ENCODE measurements around the gene PURB. TPM values are rescaled to one million over a fixed set of nuclear protein-coding genes. Genes with fewer than 3 reads are reported as not detected.

PURB gene
- total and polyA plus RNA-seq, 9 of the 15 experiments (the other 6 are each of a cell fraction or from before 2014, with no cell fraction given): 1.6 to 14.1 (median 8.8) TPM

DNA sequence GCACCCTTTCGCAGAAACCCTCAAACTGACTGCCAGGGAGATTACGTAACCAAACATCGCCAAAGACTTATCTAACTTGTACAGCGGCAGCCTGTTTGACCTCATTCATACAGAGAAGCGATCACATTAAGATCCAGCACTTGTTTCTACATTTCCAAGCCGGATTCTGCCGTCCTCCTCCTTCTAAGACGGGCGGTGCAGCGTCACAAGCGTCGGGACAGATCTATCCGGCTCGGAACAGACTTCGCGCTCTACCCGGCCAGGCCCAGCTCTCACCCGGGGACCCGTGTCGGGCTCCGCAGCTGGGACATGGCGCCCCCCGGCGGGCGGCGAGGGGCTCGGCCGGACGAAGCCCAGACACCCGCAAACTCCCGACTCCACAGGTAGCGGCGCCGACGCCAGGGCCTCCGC lies 37.8 kb downstream of the PURB start (continued):
- TF ChIP-seq, protein P1, sequence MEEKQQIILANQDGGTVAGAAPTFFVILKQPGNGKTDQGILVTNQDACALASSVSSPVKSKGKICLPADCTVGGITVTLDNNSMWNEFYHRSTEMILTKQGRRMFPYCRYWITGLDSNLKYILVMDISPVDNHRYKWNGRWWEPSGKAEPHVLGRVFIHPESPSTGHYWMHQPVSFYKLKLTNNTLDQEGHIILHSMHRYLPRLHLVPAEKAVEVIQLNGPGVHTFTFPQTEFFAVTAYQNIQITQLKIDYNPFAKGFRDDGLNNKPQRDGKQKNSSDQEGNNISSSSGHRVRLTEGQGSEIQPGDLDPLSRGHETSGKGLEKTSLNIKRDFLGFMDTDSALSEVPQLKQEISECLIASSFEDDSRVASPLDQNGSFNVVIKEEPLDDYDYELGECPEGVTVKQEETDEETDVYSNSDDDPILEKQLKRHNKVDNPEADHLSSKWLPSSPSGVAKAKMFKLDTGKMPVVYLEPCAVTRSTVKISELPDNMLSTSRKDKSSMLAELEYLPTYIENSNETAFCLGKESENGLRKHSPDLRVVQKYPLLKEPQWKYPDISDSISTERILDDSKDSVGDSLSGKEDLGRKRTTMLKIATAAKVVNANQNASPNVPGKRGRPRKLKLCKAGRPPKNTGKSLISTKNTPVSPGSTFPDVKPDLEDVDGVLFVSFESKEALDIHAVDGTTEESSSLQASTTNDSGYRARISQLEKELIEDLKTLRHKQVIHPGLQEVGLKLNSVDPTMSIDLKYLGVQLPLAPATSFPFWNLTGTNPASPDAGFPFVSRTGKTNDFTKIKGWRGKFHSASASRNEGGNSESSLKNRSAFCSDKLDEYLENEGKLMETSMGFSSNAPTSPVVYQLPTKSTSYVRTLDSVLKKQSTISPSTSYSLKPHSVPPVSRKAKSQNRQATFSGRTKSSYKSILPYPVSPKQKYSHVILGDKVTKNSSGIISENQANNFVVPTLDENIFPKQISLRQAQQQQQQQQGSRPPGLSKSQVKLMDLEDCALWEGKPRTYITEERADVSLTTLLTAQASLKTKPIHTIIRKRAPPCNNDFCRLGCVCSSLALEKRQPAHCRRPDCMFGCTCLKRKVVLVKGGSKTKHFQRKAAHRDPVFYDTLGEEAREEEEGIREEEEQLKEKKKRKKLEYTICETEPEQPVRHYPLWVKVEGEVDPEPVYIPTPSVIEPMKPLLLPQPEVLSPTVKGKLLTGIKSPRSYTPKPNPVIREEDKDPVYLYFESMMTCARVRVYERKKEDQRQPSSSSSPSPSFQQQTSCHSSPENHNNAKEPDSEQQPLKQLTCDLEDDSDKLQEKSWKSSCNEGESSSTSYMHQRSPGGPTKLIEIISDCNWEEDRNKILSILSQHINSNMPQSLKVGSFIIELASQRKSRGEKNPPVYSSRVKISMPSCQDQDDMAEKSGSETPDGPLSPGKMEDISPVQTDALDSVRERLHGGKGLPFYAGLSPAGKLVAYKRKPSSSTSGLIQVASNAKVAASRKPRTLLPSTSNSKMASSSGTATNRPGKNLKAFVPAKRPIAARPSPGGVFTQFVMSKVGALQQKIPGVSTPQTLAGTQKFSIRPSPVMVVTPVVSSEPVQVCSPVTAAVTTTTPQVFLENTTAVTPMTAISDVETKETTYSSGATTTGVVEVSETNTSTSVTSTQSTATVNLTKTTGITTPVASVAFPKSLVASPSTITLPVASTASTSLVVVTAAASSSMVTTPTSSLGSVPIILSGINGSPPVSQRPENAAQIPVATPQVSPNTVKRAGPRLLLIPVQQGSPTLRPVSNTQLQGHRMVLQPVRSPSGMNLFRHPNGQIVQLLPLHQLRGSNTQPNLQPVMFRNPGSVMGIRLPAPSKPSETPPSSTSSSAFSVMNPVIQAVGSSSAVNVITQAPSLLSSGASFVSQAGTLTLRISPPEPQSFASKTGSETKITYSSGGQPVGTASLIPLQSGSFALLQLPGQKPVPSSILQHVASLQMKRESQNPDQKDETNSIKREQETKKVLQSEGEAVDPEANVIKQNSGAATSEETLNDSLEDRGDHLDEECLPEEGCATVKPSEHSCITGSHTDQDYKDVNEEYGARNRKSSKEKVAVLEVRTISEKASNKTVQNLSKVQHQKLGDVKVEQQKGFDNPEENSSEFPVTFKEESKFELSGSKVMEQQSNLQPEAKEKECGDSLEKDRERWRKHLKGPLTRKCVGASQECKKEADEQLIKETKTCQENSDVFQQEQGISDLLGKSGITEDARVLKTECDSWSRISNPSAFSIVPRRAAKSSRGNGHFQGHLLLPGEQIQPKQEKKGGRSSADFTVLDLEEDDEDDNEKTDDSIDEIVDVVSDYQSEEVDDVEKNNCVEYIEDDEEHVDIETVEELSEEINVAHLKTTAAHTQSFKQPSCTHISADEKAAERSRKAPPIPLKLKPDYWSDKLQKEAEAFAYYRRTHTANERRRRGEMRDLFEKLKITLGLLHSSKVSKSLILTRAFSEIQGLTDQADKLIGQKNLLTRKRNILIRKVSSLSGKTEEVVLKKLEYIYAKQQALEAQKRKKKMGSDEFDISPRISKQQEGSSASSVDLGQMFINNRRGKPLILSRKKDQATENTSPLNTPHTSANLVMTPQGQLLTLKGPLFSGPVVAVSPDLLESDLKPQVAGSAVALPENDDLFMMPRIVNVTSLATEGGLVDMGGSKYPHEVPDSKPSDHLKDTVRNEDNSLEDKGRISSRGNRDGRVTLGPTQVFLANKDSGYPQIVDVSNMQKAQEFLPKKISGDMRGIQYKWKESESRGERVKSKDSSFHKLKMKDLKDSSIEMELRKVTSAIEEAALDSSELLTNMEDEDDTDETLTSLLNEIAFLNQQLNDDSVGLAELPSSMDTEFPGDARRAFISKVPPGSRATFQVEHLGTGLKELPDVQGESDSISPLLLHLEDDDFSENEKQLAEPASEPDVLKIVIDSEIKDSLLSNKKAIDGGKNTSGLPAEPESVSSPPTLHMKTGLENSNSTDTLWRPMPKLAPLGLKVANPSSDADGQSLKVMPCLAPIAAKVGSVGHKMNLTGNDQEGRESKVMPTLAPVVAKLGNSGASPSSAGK (IDR thresholded peaks at IDR 0.05): peak; percentile 12
- TF ChIP-seq ZNF175 (CRISPR knock-in tag; IDR thresholded peaks at IDR 0.05; ENCODE audit: low read depth): peak; percentile 59; the same call in 1 of the 2 replicates
- peak; percentile 93 for TF ChIP-seq DPF2 (IDR thresholded peaks at IDR 0.05)
- TF ChIP-seq RBM14 (IDR thresholded peaks at IDR 0.05; ENCODE audit: borderline replicate concordance, insufficient read depth, low read depth, low read length): no peak
- TF ChIP-seq, protein P2, sequence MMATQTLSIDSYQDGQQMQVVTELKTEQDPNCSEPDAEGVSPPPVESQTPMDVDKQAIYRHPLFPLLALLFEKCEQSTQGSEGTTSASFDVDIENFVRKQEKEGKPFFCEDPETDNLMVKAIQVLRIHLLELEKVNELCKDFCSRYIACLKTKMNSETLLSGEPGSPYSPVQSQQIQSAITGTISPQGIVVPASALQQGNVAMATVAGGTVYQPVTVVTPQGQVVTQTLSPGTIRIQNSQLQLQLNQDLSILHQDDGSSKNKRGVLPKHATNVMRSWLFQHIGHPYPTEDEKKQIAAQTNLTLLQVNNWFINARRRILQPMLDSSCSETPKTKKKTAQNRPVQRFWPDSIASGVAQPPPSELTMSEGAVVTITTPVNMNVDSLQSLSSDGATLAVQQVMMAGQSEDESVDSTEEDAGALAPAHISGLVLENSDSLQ (IDR thresholded peaks at IDR 0.05): 0 out of 2 replicates have a peak, but pooled peaks have one; percentile 90
- peak; percentile 6; the same call in 1 of the 2 replicates for TF ChIP-seq BHLHE40 (IDR thresholded peaks at IDR 0.05; ENCODE audit: low read length)
- no peak for TF ChIP-seq BRD4 (IDR thresholded peaks at IDR 0.05)
- TF ChIP-seq, protein P3, sequence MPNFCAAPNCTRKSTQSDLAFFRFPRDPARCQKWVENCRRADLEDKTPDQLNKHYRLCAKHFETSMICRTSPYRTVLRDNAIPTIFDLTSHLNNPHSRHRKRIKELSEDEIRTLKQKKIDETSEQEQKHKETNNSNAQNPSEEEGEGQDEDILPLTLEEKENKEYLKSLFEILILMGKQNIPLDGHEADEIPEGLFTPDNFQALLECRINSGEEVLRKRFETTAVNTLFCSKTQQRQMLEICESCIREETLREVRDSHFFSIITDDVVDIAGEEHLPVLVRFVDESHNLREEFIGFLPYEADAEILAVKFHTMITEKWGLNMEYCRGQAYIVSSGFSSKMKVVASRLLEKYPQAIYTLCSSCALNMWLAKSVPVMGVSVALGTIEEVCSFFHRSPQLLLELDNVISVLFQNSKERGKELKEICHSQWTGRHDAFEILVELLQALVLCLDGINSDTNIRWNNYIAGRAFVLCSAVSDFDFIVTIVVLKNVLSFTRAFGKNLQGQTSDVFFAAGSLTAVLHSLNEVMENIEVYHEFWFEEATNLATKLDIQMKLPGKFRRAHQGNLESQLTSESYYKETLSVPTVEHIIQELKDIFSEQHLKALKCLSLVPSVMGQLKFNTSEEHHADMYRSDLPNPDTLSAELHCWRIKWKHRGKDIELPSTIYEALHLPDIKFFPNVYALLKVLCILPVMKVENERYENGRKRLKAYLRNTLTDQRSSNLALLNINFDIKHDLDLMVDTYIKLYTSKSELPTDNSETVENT (CRISPR knock-in tag; IDR thresholded peaks at IDR 0.05): no peak
- TF ChIP-seq SMAD1 (IDR thresholded peaks at IDR 0.05; ENCODE audit: low read depth, low read length, partially characterized antibody): no peak
- TF ChIP-seq NR1H2 (CRISPR knock-in tag; IDR thresholded peaks at IDR 0.05): 0 out of 2 replicates have a peak, but pooled peaks have one; percentile 80
- TF ChIP-seq POLR2B (IDR thresholded peaks at IDR 0.05; ENCODE audit: low read depth, partially characterized antibody): peak; percentile 44
- no peak for TF ChIP-seq KLF10 (CRISPR knock-in tag; IDR thresholded peaks at IDR 0.05)
- no peak for TF ChIP-seq FOS (IDR thresholded peaks at IDR 0.05; ENCODE audit: extremely low read depth, insufficient read length)

Measured in K562 (cell line).